Measurements from ENCODE around the gene TBC1D22A. TPM values are rescaled to one million over a fixed set of nuclear protein-coding genes. Genes with fewer than 3 reads are reported as not detected.
A peak's percentile ranks its signal among the peaks of the same experiment; 100 is the strongest.

Gene TBC1D22A
- total RNA-seq, 4 donors from 2014 or later = 9.2 to 45.3 (median 22.8) TPM

- Histone ChIP-seq H3K4me1 (no peaks in the 10 kb centered on the region), H3K9me3 (no peaks in the 10 kb centered on the region), H3K27ac (no peak overlapping the region), H3K27me3 (no peaks in the 10 kb centered on the region), H3K36me3 (no peaks in the 10 kb centered on the region), H3K4me3 (no peak overlapping the region)
- no peak for DNase-seq
- intact Hi-C loops (cut with DNase I; ENCODE audit: low total_unique reads) = no loop called here
- no peak for TF ChIP-seq POLR2A (IDR thresholded peaks at IDR 0.05)
- no peak for TF ChIP-seq CTCF (IDR thresholded peaks at IDR 0.05)
These were observed 254.2 kb downstream of the TBC1D22A start for GRCh38 chr22:47016631-47017030.

- Histone ChIP-seq H3K4me1 (no peaks in the 10 kb centered on the region), H3K27ac (no peak overlapping the region), H3K27me3 (no peaks in the 10 kb centered on the region), H3K4me3 (no peak overlapping the region), H3K36me3 (no peaks in the 10 kb centered on the region), H3K9me3 (no peaks in the 10 kb centered on the region)
- intact Hi-C loops (cut with DNase I; ENCODE audit: low total_unique reads) = no loop called here
- no peak for DNase-seq
- TF ChIP-seq POLR2A (IDR thresholded peaks at IDR 0.05) (no peak), CTCF (IDR thresholded peaks at IDR 0.05) (no peak)
These were observed 254.8 kb downstream of the TBC1D22A start for GRCh38 chr22:47017245-47017644.

- Histone ChIP-seq H3K9me3 (no peaks in the 10 kb centered on the region), H3K4me1 (no peaks in the 10 kb centered on the region), H3K4me3 (no peak overlapping the region), H3K27me3 (no peaks in the 10 kb centered on the region), H3K27ac (peak overlapping the region in 1 of 2 donors; percentile 39), H3K36me3 (no peaks in the 10 kb centered on the region)
- TF ChIP-seq CTCF (IDR thresholded peaks at IDR 0.05) = no peak
- TF ChIP-seq POLR2A (IDR thresholded peaks at IDR 0.05) = no peak
- no peak for DNase-seq
- intact Hi-C loops (cut with DNase I; ENCODE audit: low total_unique reads) = no loop called here
These were observed 255.8 kb downstream of the TBC1D22A start for GRCh38 chr22:47018010-47018910.

- no peaks in the 10 kb centered on the region for H3K4me1 ChIP-seq
- H3K36me3 ChIP-seq = no peaks in the 10 kb centered on the region
- intact Hi-C loops (cut with DNase I; ENCODE audit: low total_unique reads) = no loop called here
- H3K27ac ChIP-seq = peak overlapping the region in 1 of 2 donors; percentile 39
- no peak overlapping the region for H3K4me3 ChIP-seq
- TF ChIP-seq POLR2A (IDR thresholded peaks at IDR 0.05) (no peak), CTCF (IDR thresholded peaks at IDR 0.05) (no peak)
- H3K9me3 ChIP-seq = no peaks in the 10 kb centered on the region
- H3K27me3 ChIP-seq = no peaks in the 10 kb centered on the region
- peak; percentile 51 to 75 for DNase-seq
These were observed 256.8 kb downstream of the TBC1D22A start for GRCh38 chr22:47019012-47019790.

- Histone ChIP-seq H3K27me3 (no peaks in the 10 kb centered on the region), H3K4me1 (no peaks in the 10 kb centered on the region), H3K9me3 (no peaks in the 10 kb centered on the region), H3K27ac (no peak overlapping the region), H3K4me3 (no peak overlapping the region), H3K36me3 (no peaks in the 10 kb centered on the region)
- DNase-seq = no peak
- TF ChIP-seq POLR2A (IDR thresholded peaks at IDR 0.05) (no peak), CTCF (IDR thresholded peaks at IDR 0.05) (no peak)
- intact Hi-C loops (cut with DNase I; ENCODE audit: low total_unique reads) = no loop called here
These were observed 257.7 kb downstream of the TBC1D22A start for GRCh38 chr22:47020166-47020565.
